PC-9 (cell line): ENCODE data around the gene FILIP1L. TPM values are rescaled to one million over a fixed set of nuclear protein-coding genes. Genes with fewer than 3 reads are reported as not detected.
A peak's percentile ranks its signal among the peaks of the same experiment; 100 is the strongest.

ENCODE experiments used
- BruUV-seq: library from RNA; stranded (reverse); fragments of 400-500 nt; replicated peaks from 2 replicates; lab custom pipeline; 2021; lab: Mats Ljungman, UMichigan
- CTCF ChIA-PET: fragments of 300-600 bp; sonication (Branson Sonifier 250); formaldehyde crosslinking; loops from one replicate; lab custom pipeline; 2022; ENCODE audit warnings: antibody characterized with exemption; lab: Charles Lee
- POLR2A ChIA-PET: fragments of 300-600 bp; sonication (Branson Sonifier 250); formaldehyde crosslinking; loops from one replicate; lab custom pipeline; 2022; ENCODE audit warnings: antibody characterized with exemption; ENCODE audit not compliant: unreplicated experiment; lab: Charles Lee
- DNase-seq, 2 experiments: peaks; one replicate each; pipeline versions ENCODE4 v3.0.0 to v3.0.0-alpha.2; 2015 to 2022; ENCODE audit warnings: mixed read lengths in 1 of 2
- H2AFZ ChIP-seq: fragments of 200-600 bp; sonication (generic); 2 replicates; pipeline ENCODE4 v1.8.1; 2017; ENCODE audit warnings: antibody characterized with exemption
- H3F3A ChIP-seq: fragments of 200-600 bp; sonication (generic); 2 replicates; pipeline ENCODE4 v1.8.1; 2017; ENCODE audit warnings: antibody characterized with exemption, mild to moderate bottlenecking, low read depth; ENCODE audit not compliant: insufficient read depth
- H3K27ac ChIP-seq: fragments of 200-600 bp; sonication (generic); 2 replicates; pipeline ENCODE4 v1.6.1; 2016; ENCODE audit warnings: mixed run types
- H3K27me3 ChIP-seq: fragments of 200-600 bp; sonication (generic); 2 replicates; pipeline ENCODE4 v1.6.1; 2016; ENCODE audit warnings: low read depth, mixed run types; ENCODE audit not compliant: insufficient read depth
- H3K36me3 ChIP-seq: fragments of 200-600 bp; sonication (generic); 2 replicates; pipeline ENCODE4 v1.6.1; 2016; ENCODE audit warnings: low read depth, mixed run types
- H3K4me1 ChIP-seq: fragments of 200-600 bp; sonication (generic); replicated peaks from 2 replicates; pipeline ENCODE4 v1.6.1; 2016; ENCODE audit warnings: mixed run types; ENCODE audit not compliant: insufficient read depth
- H3K4me2 ChIP-seq: fragments of 200-600 bp; sonication (generic); 2 replicates; pipeline ENCODE4 v1.6.1; 2017; ENCODE audit warnings: mixed run types
- H3K4me3 ChIP-seq: fragments of 200-600 bp; sonication (generic); 2 replicates; pipeline ENCODE4 v1.6.1; 2016; ENCODE audit warnings: mixed run types
- H3K79me2 ChIP-seq: fragments of 200-600 bp; sonication (generic); 2 replicates; pipeline ENCODE4 v1.6.1; 2017; ENCODE audit warnings: low read depth, mixed run types
- H3K9me2 ChIP-seq: fragments of 200-600 bp; sonication (generic); 2 replicates; pipeline ENCODE4 v1.8.1; 2017; ENCODE audit warnings: mild to moderate bottlenecking; ENCODE audit not compliant: insufficient read depth
- H3K9me3 ChIP-seq: fragments of 200-600 bp; sonication (generic); 2 replicates; pipeline ENCODE4 v1.8.1; 2016; ENCODE audit warnings: low read depth; ENCODE audit not compliant: insufficient read depth
- H4K20me1 ChIP-seq: fragments of 200-600 bp; sonication (generic); 2 replicates; pipeline ENCODE4 v1.8.1; 2017; ENCODE audit not compliant: insufficient read depth
- CTCF ChIP-seq: fragments of 200-600 bp; sonication (generic); conservative IDR thresholded peaks from 2 replicates; pipeline ENCODE4 v1.6.1; 2017; ENCODE audit warnings: mixed run types, antibody characterized with exemption, mild to moderate bottlenecking, moderate library complexity
- EZH2 ChIP-seq: fragments of 200-600 bp; sonication (generic); IDR thresholded peaks from 2 replicates; pipeline ENCODE4 v1.8.0; 2017; ENCODE audit warnings: antibody characterized with exemption, low read depth
- intact Hi-C: fragments of 100-400 bp; cut with micrococcal nuclease; formaldehyde crosslinking; loops from one replicate; pipeline ENCODE4 v1.10.0; 2022; ENCODE audit not compliant: unreplicated experiment
- total RNA-seq: library from RNA; stranded (reverse); gene quantifications from 2 replicates; pipeline ENCODE4 v1.2.3, GENCODE V29; 2021

Gene FILIP1L
- total RNA-seq, 1 experiment from 2014 or later: 16.8 TPM

GRCh38 chr3:99927671-99928457, 186.4 kb downstream of the FILIP1L start:
- Histone ChIP-seq H3K27ac (no peak overlapping the region), H3K9me3 (no peaks in the 10 kb centered on the region; the same call in 1 of the 2 replicates), H3K36me3 (0 out of 2 replicates have a peak, but pooled peaks cover 6% of the 10 kb centered on the region), H3K27me3 (no peaks in the 10 kb centered on the region), H3K79me2 (no peaks in the 10 kb centered on the region), H2AFZ (no peak overlapping the region), H4K20me1 (no peaks in the 10 kb centered on the region), H3K4me2 (no peak overlapping the region), H3F3A (peaks cover 16% of the 10 kb centered on the region), H3K9me2 (no peaks in the 10 kb centered on the region), H3K4me1 (peaks cover 15% of the 10 kb centered on the region), H3K4me3 (no peak overlapping the region)
- CTCF ChIA-PET: no interaction called here
- BruUV-seq: no TSS peak
- no peak for DNase-seq
- intact Hi-C loops: no loop called here
- POLR2A ChIA-PET: no interaction called here
- TF ChIP-seq CTCF (no peak), EZH2 (no peak)

GRCh38 chr3:99925584-99926230, 188.6 kb downstream of the FILIP1L start:
- Histone ChIP-seq H3K9me3 (no peaks in the 10 kb centered on the region; the same call in 1 of the 2 replicates), H3K79me2 (no peaks in the 10 kb centered on the region), H3K36me3 (0 out of 2 replicates have a peak, but pooled peaks cover 6% of the 10 kb centered on the region), H3K9me2 (no peaks in the 10 kb centered on the region), H3K27me3 (no peaks in the 10 kb centered on the region), H3K4me2 (peak overlapping the region; percentile 31), H3K27ac (peak overlapping the region; percentile 46), H3K4me3 (no peak overlapping the region), H4K20me1 (no peaks in the 10 kb centered on the region), H3F3A (peaks cover 16% of the 10 kb centered on the region), H2AFZ (peak overlapping the region; percentile 3; the same call in 1 of the 2 replicates), H3K4me1 (peaks cover 21% of the 10 kb centered on the region)
- ChIA-PET CTCF (interaction anchor here (0.5 to 1.1 kb wide), 5 partner anchors 11 to 537 kb away, joined by 3 to 11 read pairs (median 3); no protein-coding TSS in a partner anchor), POLR2A (interaction anchor here (0.5 to 0.6 kb wide), 4 partner anchors 41 to 334 kb away, joined by 3 to 4 read pairs (median 3); no protein-coding TSS in a partner anchor)
- DNase-seq: peak; percentile 68 to 88
- intact Hi-C loops: loop anchor here (1.0 kb wide), 1 partner anchor 15 kb away; no protein-coding TSS in a partner anchor
- TSS peak; percentile 34 for BruUV-seq
- TF ChIP-seq CTCF: no peak
- TF ChIP-seq EZH2: no peak

GRCh38 chr3:99923873-99924272, 190.4 kb downstream of the FILIP1L start:
- Histone ChIP-seq H2AFZ (no peak overlapping the region), H4K20me1 (no peaks in the 10 kb centered on the region), H3K27me3 (no peaks in the 10 kb centered on the region), H3K4me3 (no peak overlapping the region), H3K27ac (no peak overlapping the region), H3K4me2 (no peak overlapping the region), H3K36me3 (0 out of 2 replicates have a peak, but pooled peaks cover 6% of the 10 kb centered on the region), H3K4me1 (peaks cover 27% of the 10 kb centered on the region), H3K9me2 (no peaks in the 10 kb centered on the region), H3K9me3 (no peaks in the 10 kb centered on the region; the same call in 1 of the 2 replicates), H3F3A (peaks cover 19% of the 10 kb centered on the region), H3K79me2 (no peaks in the 10 kb centered on the region)
- TF ChIP-seq EZH2 (no peak), CTCF (no peak)
- CTCF ChIA-PET: interaction anchor here (0.6 kb wide), 1 partner anchor 926 kb away, joined by 4 read pairs; no protein-coding TSS in a partner anchor
- no peak for DNase-seq
- POLR2A ChIA-PET: no interaction called here
- BruUV-seq: no TSS peak
- intact Hi-C loops: no loop called here
